Calu3 (cell line): ENCODE data around the gene WRAP53. TPM values are rescaled to one million over a fixed set of nuclear protein-coding genes. Genes with fewer than 3 reads are reported as not detected.

Experiments
- BruUV-seq: library from RNA; stranded (reverse); fragments of 400-500 nt; replicated peaks from 2 replicates; lab custom pipeline; 2021; lab: Mats Ljungman, UMichigan
- CTCF ChIA-PET: fragments of 300-600 bp; sonication (Branson Sonifier 250); formaldehyde crosslinking; loops from one replicate; lab custom pipeline; 2022; ENCODE audit warnings: antibody characterized with exemption; lab: Charles Lee
- DNase-seq: peaks from one replicate; pipeline ENCODE4 v3.0.0; 2022
- H3K27ac Mint-ChIP-seq: one replicate; pipeline ENCODE4 v1.8.0; 2022; ENCODE audit warnings: mixed read lengths; ENCODE audit not compliant: unreplicated experiment
- H3K27me3 Mint-ChIP-seq: one replicate; pipeline ENCODE4 v1.8.0; 2022; ENCODE audit warnings: mixed read lengths; ENCODE audit not compliant: unreplicated experiment
- H3K36me3 Mint-ChIP-seq: one replicate; pipeline ENCODE4 v1.8.0; 2022; ENCODE audit warnings: mild to moderate bottlenecking, moderate library complexity, mixed read lengths; ENCODE audit not compliant: insufficient read depth, unreplicated experiment
- H3K4me1 Mint-ChIP-seq: one replicate; pipeline ENCODE4 v1.8.0; 2022; ENCODE audit warnings: mild to moderate bottlenecking, low read depth, mixed read lengths; ENCODE audit not compliant: unreplicated experiment
- H3K4me3 Mint-ChIP-seq: one replicate; pipeline ENCODE4 v1.8.0; 2022; ENCODE audit warnings: mild to moderate bottlenecking, low read depth, moderate library complexity, mixed read lengths; ENCODE audit not compliant: unreplicated experiment
- H3K9me3 Mint-ChIP-seq: one replicate; pipeline ENCODE4 v1.8.0; 2022; ENCODE audit warnings: low read depth, mixed read lengths; ENCODE audit not compliant: unreplicated experiment
- CTCF ChIP-seq: fragments of 200-600 bp; IDR thresholded peaks from one replicate; pipeline ENCODE4 v1.8.0; 2022; ENCODE audit warnings: antibody characterized with exemption; ENCODE audit not compliant: unreplicated experiment
- intact Hi-C: fragments of 100-400 bp; cut with micrococcal nuclease; formaldehyde crosslinking; loops from one replicate; pipeline ENCODE4 v1.10.0; 2022; ENCODE audit not compliant: unreplicated experiment
- total RNA-seq: library from RNA; stranded (reverse); gene quantifications from 2 replicates; pipeline ENCODE4 v1.2.3, GENCODE V29; 2022

WRAP53 gene
- total RNA-seq, 1 experiment from 2014 or later, result 10.1 TPM

- no TSS peak for BruUV-seq
- Mint-ChIP-seq H3K27ac (no peak overlapping the region), H3K27me3 (peaks cover 34% of the 10 kb centered on the region), H3K36me3 (no peaks in the 10 kb centered on the region), H3K4me1 (no peaks in the 10 kb centered on the region), H3K9me3 (no peaks in the 10 kb centered on the region), H3K4me3 (no peak overlapping the region)
- CTCF ChIA-PET, result interaction anchor here (1.0 to 2.5 kb wide), 4 partner anchors 37 to 246 kb away, joined by 4 to 27 read pairs (median 4); partner anchors contain the start of gene NAA38
- no peak for TF ChIP-seq CTCF
- no peak for DNase-seq
- intact Hi-C loops, result loop anchor here (5.0 to 10.0 kb wide), 4 partner anchors 110 to 298 kb away; partner anchors contain the start of genes CYB5D1, NAA38 and TMEM88
Observed at GRCh38 chr17:7744416-7744815, 56.1 kb downstream of the WRAP53 start.

- Mint-ChIP-seq H3K27ac (no peak overlapping the region), H3K36me3 (no peaks in the 10 kb centered on the region), H3K4me1 (no peaks in the 10 kb centered on the region), H3K9me3 (no peaks in the 10 kb centered on the region), H3K27me3 (peaks cover 20% of the 10 kb centered on the region), H3K4me3 (no peak overlapping the region)
- CTCF ChIA-PET, result interaction anchor here (0.7 to 1.6 kb wide), 3 partner anchors 10 to 63 kb away, joined by 3 to 11 read pairs (median 7); no protein-coding TSS in a partner anchor
- no TSS peak for BruUV-seq
- peak; percentile 50 for DNase-seq
- intact Hi-C loops, result loop anchor here (10.0 kb wide), 1 partner anchor 109 kb away; the partner anchor contains the start of genes CYB5D1, NAA38 and TMEM88
- TF ChIP-seq CTCF, result no peak
Observed at GRCh38 chr17:7745748-7746470, 57.6 kb downstream of the WRAP53 start.

GRCh38 chr17:7747635-7748071 lies 59.4 kb downstream of the WRAP53 start:
- Mint-ChIP-seq H3K4me1 (no peaks in the 10 kb centered on the region), H3K27ac (no peak overlapping the region), H3K9me3 (no peaks in the 10 kb centered on the region), H3K27me3 (peaks cover 7% of the 10 kb centered on the region), H3K36me3 (no peaks in the 10 kb centered on the region), H3K4me3 (no peak overlapping the region)
- no peak for DNase-seq
- intact Hi-C loops, result loop anchor here (10.0 kb wide), 1 partner anchor 107 kb away; the partner anchor contains the start of genes CYB5D1, NAA38 and TMEM88
- no peak for TF ChIP-seq CTCF
- no TSS peak for BruUV-seq
- CTCF ChIA-PET, result no interaction called here

- Mint-ChIP-seq H3K4me3 (no peak overlapping the region), H3K9me3 (no peaks in the 10 kb centered on the region), H3K27ac (no peak overlapping the region), H3K36me3 (no peaks in the 10 kb centered on the region), H3K4me1 (no peaks in the 10 kb centered on the region), H3K27me3 (peaks cover 7% of the 10 kb centered on the region)
- CTCF ChIA-PET, result no interaction called here
- DNase-seq, result no peak
- TF ChIP-seq CTCF, result no peak
- intact Hi-C loops, result loop anchor here (10.0 kb wide), 1 partner anchor 107 kb away; the partner anchor contains the start of genes CYB5D1, NAA38 and TMEM88
- no TSS peak for BruUV-seq
Observed at GRCh38 chr17:7748076-7748775, 59.9 kb downstream of the WRAP53 start.
